SK-N-MC (cell line): ENCODE results near the gene CAMTA2.

Source experiments
- DNase-seq: peaks from one replicate; pipeline ENCODE4 v3.0.0-alpha.2; 2011; ENCODE audit warnings: low read depth, low spot score
- H3K27ac ChIP-seq: fragments of 200-600 bp; sonication (generic); 2 replicates; pipeline ENCODE4 v1.5.1; 2016; ENCODE audit warnings: mixed run types
- H3K36me3 ChIP-seq: fragments of 200-600 bp; sonication (generic); 2 replicates; pipeline ENCODE4 v1.6.1; 2017; ENCODE audit warnings: antibody characterized with exemption, low read length, mixed read lengths; ENCODE audit not compliant: insufficient read depth
- H3K4me3 ChIP-seq: fragments of 200-600 bp; sonication (generic); 2 replicates; pipeline ENCODE4 v1.5.1; 2016
- H3K9ac ChIP-seq: fragments of 200-600 bp; sonication (generic); 2 replicates; pipeline ENCODE4 v1.8.0; 2017; ENCODE audit warnings: mixed run types, mixed read lengths; ENCODE audit not compliant: insufficient read length
- H3K9me3 ChIP-seq: fragments of 200-600 bp; sonication (generic); 2 replicates; pipeline ENCODE4 v1.6.1; 2017; ENCODE audit warnings: low read depth, mild to moderate bottlenecking, antibody characterized with exemption, low read length, moderate library complexity, mixed read lengths
- EZH2 ChIP-seq: fragments of 200-600 bp; sonication (generic); IDR thresholded peaks from one replicate; pipeline ENCODE4 v1.6.1; 2017; ENCODE audit warnings: antibody characterized with exemption
- FOXP2 ChIP-seq: optimal IDR thresholded peaks from 2 replicates; pipeline ENCODE3; 2011; ENCODE audit warnings: mild to moderate bottlenecking, moderate library complexity; ENCODE audit not compliant: insufficient read depth; ENCODE audit errors: extremely low read length, control extremely low read depth
- POLR2AphosphoS5 ChIP-seq: IDR thresholded peaks from 2 replicates; pipeline ENCODE4 v1.6.1; 2012; ENCODE audit warnings: mild to moderate bottlenecking, low read depth, low read length, borderline replicate concordance

The CAMTA2 gene

GRCh38 chr17:4967539-4968485, 19.7 kb downstream of the CAMTA2 start, which contains the start of gene SPAG7:
Gene SPAG7, minus strand, starts transcription at chr17:4967817. Its CDS starts 13 bp downstream, at chr17:4967804.
- Histone ChIP-seq H3K36me3 (peaks cover 14% of the 10 kb centered on the region), H3K9ac (peak within 1 kb of the TSS; percentile 89), H3K9me3 (no peaks in the 10 kb centered on the region), H3K4me3 (peak within 1 kb of the TSS; percentile 98), H3K27ac (peak within 1 kb of the TSS; percentile 98)
- DNase-seq = peak; percentile 66
- TF ChIP-seq POLR2AphosphoS5 (peak; percentile 51; the same call in 1 of the 2 replicates), FOXP2 (peak; percentile 10), EZH2 (no peak)

- H3K27ac ChIP-seq = peak overlapping the region; percentile 98
- H3K9me3 ChIP-seq = no peaks in the 10 kb centered on the region
- peak overlapping the region; percentile 98 for H3K4me3 ChIP-seq
- peaks cover 14% of the 10 kb centered on the region for H3K36me3 ChIP-seq
- peak; percentile 90 for DNase-seq
- peak overlapping the region; percentile 89 for H3K9ac ChIP-seq
- TF ChIP-seq FOXP2 (no peak), POLR2AphosphoS5 (no peak), EZH2 (no peak)
These were observed 20.5 kb downstream of the CAMTA2 start for GRCh38 chr17:4966844-4967538.

DNA sequence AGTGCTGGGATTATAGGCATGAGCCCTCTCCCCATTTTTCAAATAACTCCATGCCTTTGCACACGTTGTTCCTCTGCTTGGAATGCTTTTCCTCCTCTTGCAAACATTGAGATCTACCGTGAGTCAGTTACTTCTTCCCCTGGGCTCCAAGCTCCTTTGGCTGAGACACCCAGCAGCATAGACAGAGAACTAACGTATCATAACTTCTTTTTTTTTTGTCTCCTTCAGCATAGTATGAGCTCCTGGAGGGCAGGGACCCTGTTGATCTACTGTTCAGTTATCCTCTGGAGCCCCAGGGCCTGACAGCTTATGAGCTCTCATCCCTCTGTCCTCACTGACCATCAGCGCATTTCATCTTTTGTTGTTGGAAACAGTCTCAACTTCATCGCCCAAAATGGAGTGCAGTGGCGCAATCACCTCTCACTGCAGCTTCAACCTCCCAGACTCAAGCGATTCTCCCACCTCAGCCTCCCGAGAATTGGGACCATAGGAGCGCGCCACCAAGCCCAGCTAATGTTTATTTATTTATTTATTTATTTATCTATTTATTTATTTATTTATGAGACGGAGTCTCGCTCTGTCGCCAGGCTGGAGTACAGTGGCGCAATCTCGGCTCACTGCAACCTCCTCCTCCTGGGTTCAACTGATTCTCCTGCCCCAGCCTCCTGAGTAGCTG, 22.0 kb downstream of the CAMTA2 start:
- TF ChIP-seq POLR2AphosphoS5 (no peak), EZH2 (no peak), FOXP2 (no peak)
- H3K4me3 ChIP-seq = no peak overlapping the region
- no peaks in the 10 kb centered on the region for H3K9me3 ChIP-seq
- no peak for DNase-seq
- H3K36me3 ChIP-seq = peaks cover 17% of the 10 kb centered on the region
- no peak overlapping the region for H3K27ac ChIP-seq
- H3K9ac ChIP-seq = no peak overlapping the region

DNA sequence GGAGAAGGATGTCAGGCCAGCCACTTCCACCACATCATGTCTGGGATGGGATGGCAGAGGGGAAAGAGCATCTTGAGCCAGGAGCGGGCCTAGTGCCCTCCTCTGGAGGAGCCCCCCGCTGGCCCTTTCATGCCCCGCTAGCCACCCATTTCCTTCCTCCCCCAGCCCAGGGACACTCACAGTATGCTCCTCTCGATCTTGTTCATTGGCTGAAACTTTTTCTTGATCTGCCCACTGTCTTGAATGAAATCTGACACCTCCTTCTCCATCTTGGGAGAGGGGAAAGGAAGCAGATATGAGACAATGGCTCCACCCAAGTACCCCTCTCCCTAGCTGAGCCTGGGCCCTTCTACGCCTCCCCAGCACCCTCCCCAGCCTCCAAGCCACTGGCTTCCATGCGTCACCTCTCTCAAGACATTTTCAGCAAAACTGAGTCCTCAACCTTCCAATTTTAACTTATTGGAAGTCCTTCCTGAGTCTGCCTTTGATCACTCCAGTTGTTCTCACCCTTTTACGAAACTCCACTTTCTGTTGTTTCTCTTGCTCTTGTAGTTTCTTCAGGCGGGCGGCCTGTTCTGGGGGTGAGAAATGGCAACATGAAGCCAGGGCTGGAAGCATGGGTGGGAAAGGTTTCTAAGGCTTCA, 27.1 kb downstream of the CAMTA2 start:
- no peak overlapping the region for H3K4me3 ChIP-seq
- peaks cover 15% of the 10 kb centered on the region; the same call in 1 of the 2 replicates for H3K36me3 ChIP-seq
- H3K27ac ChIP-seq = no peak overlapping the region
- no peak overlapping the region for H3K9ac ChIP-seq
- no peaks in the 10 kb centered on the region for H3K9me3 ChIP-seq
- no peak for TF ChIP-seq FOXP2
- no peak for TF ChIP-seq POLR2AphosphoS5
- no peak for DNase-seq

- TF ChIP-seq POLR2AphosphoS5 (no peak), EZH2 (no peak), FOXP2 (no peak)
- Histone ChIP-seq H3K36me3 (peaks cover 12% of the 10 kb centered on the region; the same call in 1 of the 2 replicates), H3K4me3 (no peak overlapping the region), H3K27ac (no peak overlapping the region), H3K9ac (no peak overlapping the region), H3K9me3 (no peaks in the 10 kb centered on the region)
- DNase-seq = no peak
These were observed 28.1 kb downstream of the CAMTA2 start for GRCh38 chr17:4959261-4959965.

GRCh38 chr17:4958102-4958501, 29.4 kb downstream of the CAMTA2 start:
- H3K4me3 ChIP-seq = no peak overlapping the region
- DNase-seq = no peak
- H3K36me3 ChIP-seq = peaks cover 12% of the 10 kb centered on the region; the same call in 1 of the 2 replicates
- TF ChIP-seq POLR2AphosphoS5 (no peak), EZH2 (no peak), FOXP2 (no peak)
- no peak overlapping the region for H3K27ac ChIP-seq
- H3K9me3 ChIP-seq = no peaks in the 10 kb centered on the region
- no peak overlapping the region for H3K9ac ChIP-seq

- Histone ChIP-seq H3K4me3 (no peak overlapping the region), H3K27ac (no peak overlapping the region), H3K9me3 (no peaks in the 10 kb centered on the region), H3K36me3 (peaks cover 12% of the 10 kb centered on the region; the same call in 1 of the 2 replicates), H3K9ac (no peak overlapping the region)
- DNase-seq = no peak
- no peak for TF ChIP-seq FOXP2
- no peak for TF ChIP-seq EZH2
- no peak for TF ChIP-seq POLR2AphosphoS5
These were observed 30.9 kb downstream of the CAMTA2 start for GRCh38 chr17:4956493-4957061.
